MM.1S (cell line): Measurements from ENCODE around the gene PLXNA2.

Experiments
- CTCF ChIP-seq: fragments of 300-600 bp; sonication (generic); IDR thresholded peaks from 2 replicates; pipeline ENCODE4 v1.5.1; 2016; ENCODE audit warnings: antibody characterized with exemption, low read length, mixed read lengths
- EZH2 ChIP-seq: fragments of 300-600 bp; sonication (generic); optimal IDR thresholded peaks from 2 replicates; pipeline ENCODE3; 2017; ENCODE audit warnings: low read depth, mild to moderate bottlenecking, antibody characterized with exemption, low read length, mixed read lengths
- EZH2phosphoT487 ChIP-seq: fragments of 300-600 bp; sonication (generic); IDR thresholded peaks from 2 replicates; pipeline ENCODE4 v1.6.1; 2018; ENCODE audit warnings: antibody characterized with exemption, low read length

GRCh38 chr1:208044589-208045462 lies 199.4 kb downstream of the PLXNA2 start:
- TF ChIP-seq CTCF = no peak
- no peak for TF ChIP-seq EZH2
- no peak for TF ChIP-seq EZH2phosphoT487
